Measurements from ENCODE around the gene CCDC57.

CCDC57 gene

DNA sequence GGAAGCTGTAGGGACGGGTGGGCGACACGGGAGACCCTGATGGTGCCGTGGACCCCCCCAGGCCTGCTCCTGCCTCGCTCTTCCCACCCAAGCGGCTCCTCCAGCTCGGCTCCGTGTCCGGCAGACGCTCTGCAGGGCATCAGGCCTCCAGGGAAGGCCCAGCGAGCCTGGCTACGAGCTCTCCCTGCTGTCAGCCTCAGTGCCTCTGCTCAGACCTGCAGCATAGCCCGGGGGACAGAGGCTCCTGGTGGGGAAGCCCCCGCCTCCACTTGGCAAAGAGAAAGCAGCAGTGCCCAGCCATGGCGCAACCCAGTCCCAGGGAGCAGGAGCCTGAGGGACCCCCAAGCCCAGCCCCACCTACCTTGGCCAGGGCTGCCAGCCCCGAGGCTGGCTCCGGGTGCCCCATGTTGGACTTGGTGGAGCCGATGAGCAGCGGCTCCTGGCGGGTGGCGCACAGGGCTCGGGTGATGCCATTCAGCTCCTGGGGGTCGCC is 120.5 kb downstream of the CCDC57 start:
- no peak for DNase-seq (ENCODE audit: low read depth, low spot score)
- H3K4me3 ChIP-seq (ENCODE audit: low read length): no peak overlapping the region

DNA sequence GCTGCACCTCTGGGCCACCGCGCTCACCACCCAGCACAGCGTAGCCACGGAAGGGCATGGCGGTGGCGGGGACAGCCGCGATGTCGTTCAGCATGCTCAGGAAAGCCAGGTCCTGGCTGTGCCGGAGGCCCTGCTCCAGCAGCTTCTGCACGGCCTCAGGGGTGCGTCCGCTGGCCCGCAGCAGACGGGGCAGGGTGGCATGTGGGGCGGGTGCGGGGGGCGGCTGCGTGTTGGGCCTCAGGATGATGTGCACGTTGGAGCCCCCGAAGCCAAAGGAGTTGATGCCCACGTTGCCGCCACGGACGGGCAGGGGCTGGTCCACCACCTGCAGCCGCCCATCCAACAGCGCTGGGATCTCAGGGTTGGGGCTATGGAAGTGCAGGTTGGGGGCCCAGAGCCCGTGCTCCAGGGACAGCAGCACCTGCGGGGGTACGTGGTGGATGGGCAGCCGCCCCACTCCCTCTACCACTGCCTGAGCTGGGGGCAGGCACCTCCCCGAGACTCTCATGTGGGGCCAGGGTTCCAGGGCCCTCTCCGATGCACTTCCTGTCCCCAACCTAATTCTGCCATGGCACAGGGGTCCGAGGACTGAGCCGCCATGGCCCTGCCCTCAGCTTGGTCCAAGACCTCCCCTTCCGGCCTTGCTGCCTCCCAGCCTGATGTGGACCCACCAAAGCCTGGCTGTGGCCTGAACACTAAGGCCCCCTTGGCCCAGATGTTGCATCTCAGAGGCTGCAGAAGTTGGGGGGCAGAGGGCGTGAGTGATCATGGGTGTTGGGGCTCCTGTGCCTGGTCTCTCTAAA is 121.2 kb downstream of the CCDC57 start:
- H3K4me3 ChIP-seq (ENCODE audit: low read length): no peak overlapping the region
- no peak for DNase-seq (ENCODE audit: low read depth, low spot score)

DNA sequence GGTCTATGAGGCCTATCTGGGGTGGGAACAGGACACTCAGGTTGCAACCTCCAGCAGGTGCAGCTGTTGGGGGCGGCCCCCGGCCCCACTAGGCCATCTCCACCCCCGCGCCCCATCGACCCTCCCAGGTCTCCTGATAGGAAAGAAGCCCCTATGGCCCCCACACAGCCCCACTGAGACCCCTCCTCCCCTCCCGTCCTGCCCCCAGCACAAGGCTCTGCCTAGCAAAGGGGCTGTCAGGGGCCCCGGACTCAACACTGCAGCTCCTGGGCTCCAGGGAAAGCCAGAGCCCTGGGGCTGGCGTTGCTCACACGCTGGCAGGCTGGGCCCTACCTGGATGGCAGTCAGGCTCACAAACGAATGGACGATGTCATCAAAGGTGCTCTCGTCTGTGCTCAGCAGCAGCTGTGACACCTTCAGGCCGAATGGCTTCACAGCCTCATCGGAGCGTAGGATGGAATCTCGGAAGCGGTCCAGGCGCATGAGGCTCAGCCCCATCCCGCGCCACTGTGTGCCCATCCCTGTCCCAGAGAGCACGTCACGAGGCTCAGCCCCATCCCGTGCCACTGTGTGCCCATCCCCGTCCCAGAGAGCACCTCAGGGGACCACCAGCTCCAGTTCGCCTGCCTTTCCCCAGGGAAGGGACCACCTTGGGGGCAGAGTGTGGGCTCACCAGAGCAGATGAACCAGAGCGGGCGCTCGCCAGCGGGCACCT is 121.9 kb downstream of the CCDC57 start:
- DNase-seq (ENCODE audit: low read depth, low spot score): no peak
- H3K4me3 ChIP-seq (ENCODE audit: low read length): no peak overlapping the region

DNA sequence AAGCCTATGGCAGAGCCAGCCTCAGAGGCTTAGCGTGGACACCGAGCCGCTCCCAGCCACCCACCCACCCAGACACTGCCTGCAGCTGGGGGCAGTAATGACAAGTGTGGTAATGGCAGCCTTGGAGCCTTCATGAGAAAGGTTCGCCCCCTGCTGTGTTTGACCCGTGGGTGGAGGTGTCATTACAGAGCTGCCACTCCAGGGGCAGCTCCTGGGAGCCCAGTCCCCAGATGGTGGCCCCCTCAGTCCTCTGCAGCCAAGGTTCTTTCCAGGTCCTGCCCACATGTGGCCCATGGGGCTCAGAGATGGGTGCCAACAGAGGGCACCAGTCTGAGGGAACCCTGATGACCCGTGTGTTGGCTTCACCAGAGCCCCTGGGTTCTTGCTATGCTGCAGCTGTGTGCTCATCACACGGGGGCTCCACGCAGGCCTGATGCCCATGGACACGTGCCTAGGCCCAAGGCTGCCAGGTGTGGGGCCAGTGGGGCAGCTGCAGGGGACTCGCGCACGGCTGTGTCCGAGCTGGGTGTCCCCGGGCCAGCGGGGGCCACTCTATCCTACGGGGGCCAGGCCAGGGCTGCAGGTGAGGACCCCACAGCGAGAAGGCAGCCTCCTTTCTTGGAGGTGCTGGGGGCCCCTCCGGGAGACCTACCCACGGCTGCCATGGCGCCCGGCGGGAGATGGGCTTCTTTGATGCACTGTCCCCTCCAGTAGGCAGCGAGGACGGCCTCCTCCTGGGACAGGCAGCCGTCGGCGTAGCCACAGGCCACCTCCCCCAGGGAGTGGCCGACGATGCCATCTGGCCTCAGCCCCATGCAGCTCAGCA is 122.7 kb downstream of the CCDC57 start:
- no peak overlapping the region for H3K4me3 ChIP-seq (ENCODE audit: low read length)
- no peak for DNase-seq (ENCODE audit: low read depth, low spot score)

DNA sequence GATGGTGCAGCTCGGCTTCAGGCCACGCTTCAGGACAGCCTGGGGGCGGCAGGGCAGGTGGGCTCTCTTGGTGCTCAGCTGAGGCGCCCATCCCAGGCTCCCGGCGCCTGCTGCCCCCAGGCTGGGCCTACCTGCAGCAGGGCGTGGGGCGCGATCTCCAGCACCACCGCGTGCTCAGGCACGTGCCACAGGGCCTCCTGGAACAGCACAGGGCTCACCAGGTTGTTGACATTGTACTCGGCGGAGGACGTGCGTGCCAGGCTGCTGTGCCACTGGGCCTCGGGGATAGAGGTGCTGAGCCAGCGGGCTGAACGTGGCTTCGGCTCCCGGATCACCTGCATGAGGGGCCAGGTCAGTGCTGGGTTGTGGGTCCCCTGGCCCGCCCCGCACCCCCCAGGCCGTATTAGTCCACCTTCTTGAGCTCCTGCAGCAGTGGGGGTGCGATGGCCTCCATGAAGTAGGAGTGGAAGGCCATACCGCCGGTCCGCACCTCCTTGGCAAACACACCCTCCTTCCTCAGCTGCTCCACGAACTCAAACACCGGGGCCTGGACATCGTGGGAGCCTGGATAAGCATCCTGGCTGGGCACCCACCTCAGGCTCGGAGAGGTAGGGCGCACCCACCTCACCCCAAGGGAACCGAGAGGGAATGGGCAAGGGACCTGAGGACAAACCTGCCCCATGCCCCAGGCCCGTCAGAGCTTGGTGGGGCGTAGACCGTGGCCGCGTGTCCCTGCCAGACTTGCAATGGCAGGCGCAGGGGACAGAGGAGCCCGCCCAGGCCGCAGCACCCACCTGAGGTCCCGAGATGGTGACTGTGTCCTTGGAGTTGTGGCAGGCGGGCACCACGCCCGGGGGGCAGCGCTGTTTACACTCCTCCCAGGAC is 123.6 kb downstream of the CCDC57 start:
- no peak overlapping the region for H3K4me3 ChIP-seq (ENCODE audit: low read length)
- DNase-seq (ENCODE audit: low read depth, low spot score): no peak

DNA sequence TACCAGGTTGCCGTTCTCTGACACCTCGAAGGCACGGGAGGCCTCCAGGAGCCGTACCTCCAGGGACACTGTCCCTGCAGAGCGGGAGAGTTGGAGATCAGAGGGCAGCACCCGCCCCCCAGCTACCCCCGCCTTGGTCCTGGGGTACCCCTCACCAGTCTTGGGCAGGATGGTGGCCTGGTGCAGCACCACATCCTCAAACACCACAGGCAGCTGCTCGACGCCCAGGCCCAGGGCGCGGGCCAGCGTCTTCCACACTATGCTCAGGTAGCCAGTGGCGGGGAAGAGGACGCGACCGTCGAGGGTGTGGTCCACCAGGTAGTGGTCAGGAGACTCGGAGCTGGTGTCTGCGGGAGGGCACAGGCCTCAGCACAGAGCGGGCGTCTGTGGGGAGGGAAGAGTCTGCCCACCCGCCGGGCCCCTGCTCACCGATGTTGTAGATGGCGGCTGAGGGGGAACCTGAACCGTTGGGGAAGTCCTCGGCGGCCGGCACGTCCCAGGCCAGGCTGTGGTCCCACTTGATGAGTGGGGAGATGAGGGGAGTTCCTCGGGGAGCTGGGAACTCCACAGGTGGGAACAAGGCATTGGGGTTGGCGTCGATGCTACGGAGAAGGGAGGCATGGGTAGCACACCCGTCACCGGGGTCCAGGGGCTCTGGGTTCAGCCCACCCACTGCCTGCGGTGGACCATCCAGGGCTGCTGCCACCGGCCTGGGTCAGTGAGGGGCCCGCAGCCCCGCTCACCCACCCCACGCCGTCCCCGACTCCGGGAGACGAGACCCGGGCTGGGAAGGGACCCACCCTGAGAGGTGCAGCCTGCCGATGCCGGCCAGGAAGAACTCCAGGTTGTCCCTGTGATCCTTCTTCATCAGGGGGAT is 124.4 kb downstream of the CCDC57 start:
- no peak for DNase-seq (ENCODE audit: low read depth, low spot score)
- H3K4me3 ChIP-seq (ENCODE audit: low read length): no peak overlapping the region

DNA sequence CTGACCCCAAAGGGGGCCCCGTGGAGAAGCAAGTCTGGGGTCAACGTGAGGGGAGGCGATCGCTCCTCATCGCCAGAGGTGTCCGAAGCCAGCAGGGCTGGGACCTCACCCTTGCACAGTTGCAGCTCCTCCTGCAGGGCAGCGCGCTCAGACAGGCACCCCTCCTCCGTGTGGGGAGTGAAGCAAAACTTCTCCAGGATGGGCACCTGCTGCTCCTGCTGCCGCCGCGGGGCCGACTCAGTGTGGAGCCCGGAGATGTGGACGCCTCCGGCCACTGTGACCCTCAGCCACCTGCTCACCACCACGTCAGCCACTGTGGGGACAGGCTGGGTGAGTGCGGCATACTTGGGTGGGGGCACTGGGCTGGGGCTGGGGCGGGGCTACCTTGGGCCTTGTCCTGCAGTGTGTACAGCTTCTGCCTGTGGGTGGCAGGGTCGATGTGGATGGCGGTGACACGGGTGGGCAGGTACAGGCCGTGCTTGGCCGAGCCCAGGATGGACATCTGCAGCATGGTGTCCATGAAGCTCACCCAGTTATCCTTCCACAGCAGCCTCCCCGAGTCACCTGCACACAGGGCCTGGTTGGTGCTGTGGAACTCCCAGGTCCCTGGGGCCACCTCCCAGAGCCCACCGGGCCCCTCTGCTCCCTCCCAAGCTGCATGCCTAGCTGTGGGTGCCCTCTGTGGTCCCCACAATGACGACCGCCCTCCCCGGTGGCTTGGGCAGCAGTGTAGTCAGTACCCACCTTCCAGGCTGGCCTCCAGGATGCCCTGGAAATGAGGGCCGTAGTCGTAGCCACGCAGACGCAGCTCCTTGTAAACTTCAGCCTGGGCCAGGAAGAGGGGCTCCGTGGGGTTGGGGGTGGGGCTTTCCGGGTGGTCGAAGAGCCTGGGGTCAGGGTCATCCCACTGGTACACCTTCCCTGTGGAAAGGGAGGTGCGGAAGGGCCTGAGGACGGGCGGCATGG is 125.4 kb downstream of the CCDC57 start:
- no peak for DNase-seq (ENCODE audit: low read depth, low spot score)
- no peak overlapping the region for H3K4me3 ChIP-seq (ENCODE audit: low read length)

DNA sequence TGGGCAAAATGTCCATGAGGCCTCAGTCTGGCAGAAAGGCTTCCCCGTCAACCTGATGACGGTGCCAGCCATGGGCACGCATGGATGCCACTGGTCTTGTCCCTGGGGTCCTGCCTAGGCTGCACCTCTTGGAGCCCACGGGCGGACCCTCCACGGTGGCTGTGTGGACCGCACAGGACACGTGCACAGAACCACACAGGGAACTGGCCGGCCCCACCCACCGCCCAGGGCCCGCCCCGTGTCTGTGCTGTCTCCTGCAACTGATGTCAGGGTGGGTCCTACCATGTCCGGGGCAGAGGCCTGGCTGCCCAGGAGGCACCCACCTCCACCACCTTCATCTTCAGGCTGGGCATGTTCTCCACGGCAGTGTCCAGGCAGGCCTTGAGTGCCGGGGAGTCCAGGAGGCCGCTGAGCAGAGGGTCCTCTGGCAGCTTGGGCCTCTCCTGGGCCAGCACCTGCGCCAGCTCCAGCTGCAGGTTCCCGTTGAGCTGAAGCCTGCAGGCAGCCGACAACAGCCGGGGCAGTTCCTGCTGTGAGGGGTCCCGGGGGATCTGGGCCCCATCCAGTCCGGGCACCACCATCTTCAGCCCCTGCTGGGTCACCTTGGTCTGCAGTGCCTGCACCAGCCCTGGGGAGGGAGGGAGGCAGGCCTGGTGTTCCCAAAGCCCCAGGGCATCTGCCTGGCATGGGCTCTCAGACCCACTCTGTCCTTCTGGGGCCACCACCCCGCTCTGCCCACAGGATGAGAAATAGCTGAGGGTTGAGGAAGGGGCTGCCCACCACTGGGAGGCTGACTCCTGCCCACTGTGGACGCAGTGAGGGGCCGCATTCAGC is 126.5 kb downstream of the CCDC57 start:
- DNase-seq (ENCODE audit: low read depth, low spot score): no peak

DNA sequence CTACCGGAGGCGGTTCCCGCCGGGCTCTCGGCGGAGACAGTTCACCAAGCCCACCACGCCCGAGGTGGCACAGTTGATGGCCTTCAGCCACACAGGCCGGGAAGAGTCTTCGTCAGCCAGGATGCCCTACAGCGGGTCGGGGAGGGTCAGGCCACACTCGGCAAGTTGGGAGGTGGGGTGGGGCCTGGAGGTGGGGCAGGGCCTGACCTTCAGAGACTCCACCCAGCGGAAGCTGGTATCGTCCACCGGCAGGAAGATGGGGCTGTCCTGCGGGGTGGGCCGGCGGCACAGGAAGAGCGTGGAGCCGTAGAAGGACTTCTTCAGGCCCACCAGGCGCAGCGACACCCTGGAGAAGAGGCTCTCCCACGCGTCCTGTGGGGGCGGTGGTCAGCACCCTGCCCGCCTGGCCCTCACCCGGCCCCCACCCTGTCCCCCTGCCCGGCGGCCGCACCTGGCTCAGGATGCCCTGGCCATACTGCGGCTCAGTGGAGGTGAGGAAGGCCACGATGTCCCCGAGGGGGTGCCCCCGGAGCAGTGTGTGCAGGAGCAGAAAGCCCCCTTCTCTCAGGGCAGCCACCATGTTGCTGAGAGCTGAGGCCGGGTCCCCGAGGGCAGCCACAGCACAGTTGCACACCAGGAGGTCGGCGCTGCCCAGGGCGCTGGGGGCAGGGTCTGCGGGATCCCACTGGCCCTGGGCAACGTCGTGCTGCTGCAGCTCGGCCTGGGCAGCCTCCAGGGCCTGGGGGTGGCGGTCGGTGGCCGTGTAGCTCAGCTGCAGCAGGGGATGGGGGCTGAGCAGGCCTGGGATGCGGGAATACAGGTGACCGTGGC is 127.4 kb downstream of the CCDC57 start:
- no peak overlapping the region for H3K4me3 ChIP-seq (ENCODE audit: low read length)
- DNase-seq (ENCODE audit: low read depth, low spot score): no peak

More for the DNA sequence above, 126.5 kb downstream of the CCDC57 start:
- no peak overlapping the region for H3K4me3 ChIP-seq (ENCODE audit: low read length)

DNA sequence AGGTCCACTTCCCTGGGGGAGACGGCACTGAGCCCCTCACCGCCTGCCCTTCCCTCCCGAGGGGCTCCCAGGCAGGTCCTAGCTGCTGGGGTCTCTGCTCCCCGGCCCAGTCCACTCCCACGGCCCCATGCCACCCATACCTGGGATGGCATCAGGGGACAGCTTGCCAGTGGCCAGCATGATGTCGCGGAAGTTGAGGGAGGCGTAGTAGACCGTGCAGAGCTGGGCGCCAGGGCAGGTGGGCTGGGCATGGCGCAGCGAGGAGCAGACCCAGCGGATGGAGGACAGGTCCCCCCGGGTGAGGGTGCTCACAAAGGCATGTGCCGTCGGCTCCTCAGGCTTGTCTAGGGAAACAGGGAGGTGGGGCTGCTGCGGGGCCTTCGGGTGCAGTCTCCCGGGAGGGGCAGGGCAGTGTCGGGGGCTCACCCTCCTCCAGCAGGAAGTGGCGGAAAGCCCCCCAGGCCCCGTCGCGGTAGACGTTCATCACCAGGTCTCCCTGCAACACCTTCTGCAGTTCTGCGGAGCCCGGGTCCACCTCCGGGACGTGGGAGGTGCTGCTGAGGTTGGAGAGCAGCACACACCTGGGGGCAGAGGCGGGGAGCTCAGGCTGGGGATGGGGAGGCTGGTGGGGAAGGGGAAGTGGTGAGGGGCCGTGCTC is 128.1 kb downstream of the CCDC57 start:
- no peak overlapping the region for H3K4me3 ChIP-seq (ENCODE audit: low read length)
- no peak for DNase-seq (ENCODE audit: low read depth, low spot score)

DNA sequence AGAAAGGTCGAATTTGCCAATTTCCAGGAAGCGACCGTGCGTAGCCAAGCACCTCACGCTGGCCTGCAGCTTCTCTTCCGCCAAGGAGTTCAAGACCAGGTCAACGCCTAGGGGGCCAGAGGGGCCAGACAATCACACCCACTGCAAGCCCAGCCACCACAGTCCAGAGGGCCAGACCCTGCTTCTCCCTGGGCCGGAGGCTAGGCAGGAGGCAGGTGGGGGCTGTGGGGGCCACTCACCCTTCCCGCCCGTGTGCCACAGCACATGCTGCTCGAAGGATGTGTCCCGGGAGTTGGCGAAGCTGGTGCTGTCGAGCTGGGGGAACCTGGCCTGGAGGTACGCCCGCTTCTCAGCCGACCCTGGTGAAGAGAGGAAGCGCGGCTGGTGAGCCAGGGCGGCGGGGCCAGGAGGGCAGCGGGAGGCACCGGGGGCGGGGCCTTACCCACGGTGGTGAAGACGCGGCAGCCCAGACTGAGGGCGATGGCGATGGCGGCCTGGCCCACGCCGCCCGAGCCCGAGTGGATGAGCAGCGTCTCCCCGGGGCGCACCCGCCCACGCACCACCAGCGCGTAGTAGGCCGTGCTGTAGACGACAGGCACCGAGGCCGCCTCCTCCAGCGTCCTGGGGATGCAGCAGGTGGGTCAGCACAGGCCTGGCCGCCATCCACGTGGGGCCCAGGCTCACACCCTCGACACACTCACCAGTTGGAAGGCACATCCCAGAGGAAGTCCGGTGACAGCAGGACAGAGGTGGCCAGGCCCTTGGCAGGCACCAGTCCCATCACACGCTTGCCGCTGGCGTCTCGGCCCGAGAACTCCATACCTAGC is 128.9 kb downstream of the CCDC57 start:
- no peak overlapping the region for H3K4me3 ChIP-seq (ENCODE audit: low read length)
- DNase-seq (ENCODE audit: low read depth, low spot score): no peak

DNA sequence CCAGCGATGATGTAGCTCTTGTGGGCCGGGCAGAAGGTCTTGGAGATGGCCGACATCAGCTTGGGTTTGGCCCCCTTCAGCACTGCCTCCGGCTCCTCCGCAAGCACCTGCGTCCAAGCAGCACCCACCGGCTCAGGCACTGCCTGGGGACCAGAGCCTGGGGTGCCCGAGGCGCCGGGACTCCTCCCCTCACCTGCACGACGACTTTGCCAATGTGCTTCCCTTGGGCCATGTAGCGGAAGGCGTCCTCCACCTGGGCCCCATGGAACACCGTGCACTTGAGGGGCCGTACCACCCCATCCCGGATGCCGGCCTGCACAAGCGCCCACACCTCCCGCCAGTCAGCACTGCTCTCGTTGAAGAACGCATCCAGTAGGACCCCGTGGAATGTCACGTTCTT is 129.6 kb downstream of the CCDC57 start:
- no peak overlapping the region for H3K4me3 ChIP-seq (ENCODE audit: low read length)
- no peak for DNase-seq (ENCODE audit: low read depth, low spot score)

DNA sequence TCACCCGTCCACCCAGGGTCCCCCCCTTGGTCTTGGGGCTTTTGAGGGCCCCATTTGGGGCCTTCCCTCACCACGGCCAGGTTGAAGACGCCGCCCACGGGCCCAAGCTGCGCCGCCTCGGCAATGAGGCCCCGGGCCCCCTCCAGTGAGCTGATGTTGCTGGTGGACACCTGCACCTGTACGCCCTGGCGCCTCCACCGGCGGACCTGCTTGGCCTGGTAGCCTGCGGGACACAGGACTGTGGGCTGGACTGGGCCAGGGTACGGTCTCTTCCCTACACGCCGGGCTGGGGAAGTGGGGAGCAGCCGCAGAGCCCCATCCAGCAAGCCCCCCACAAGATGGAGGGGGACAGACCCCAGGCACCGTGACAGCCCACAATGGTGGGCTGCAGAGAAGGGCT is 130.2 kb downstream of the CCDC57 start:
- no peak for DNase-seq (ENCODE audit: low read depth, low spot score)

DNA sequence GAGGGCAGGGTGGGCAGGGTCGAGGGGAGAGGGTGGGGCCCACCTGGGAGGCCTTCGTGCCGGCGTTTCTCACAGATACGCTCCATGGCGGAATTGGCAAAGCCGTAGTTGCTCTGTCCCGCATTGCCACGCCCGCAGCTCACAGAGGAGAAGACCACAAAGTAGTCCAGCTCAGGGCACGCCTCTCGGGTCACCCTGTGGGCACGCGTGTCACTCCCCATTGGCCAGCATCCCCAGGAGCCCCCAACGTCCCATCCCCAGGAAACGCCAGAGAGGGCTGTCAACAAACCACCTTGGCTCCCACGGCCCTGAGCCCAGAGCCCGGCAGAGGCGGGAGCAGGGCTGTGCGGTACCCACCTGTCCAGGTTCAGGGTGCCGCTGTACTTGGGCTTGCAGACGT is 130.7 kb downstream of the CCDC57 start:
- no peak for DNase-seq (ENCODE audit: low read depth, low spot score)
- H3K4me3 ChIP-seq (ENCODE audit: low read length): no peak overlapping the region

More for the DNA sequence above, 130.2 kb downstream of the CCDC57 start:
- no peak overlapping the region for H3K4me3 ChIP-seq (ENCODE audit: low read length)
